H1 (cell line): ENCODE data around the gene PTPRG. TPM values are rescaled to one million over a fixed set of nuclear protein-coding genes. Genes with fewer than 3 reads are reported as not detected.

Source experiments
- RAD21 ChIP-seq, 2 experiments: IDR thresholded peaks in 1 of 2; conservative IDR thresholded peaks in 1 of 2; 2 replicates each; pipeline ENCODE4 v1.6.1; 2011; ENCODE audit warnings: low read depth in 2 of 2, low read length in 2 of 2, improper control_type of control experiment in 1 of 2, inconsistent platforms in 1 of 2, mild to moderate bottlenecking in 1 of 2, moderate library complexity in 1 of 2
- polyA plus RNA-seq, 7 experiments: library from polyadenylated mRNA; depleted of rRNA in 3 of 7; stranded (reverse) in 5 of 7; unstranded in 2 of 7; fragments of >200 nt in 5 of 7; fragments of 200-250 nt in 2 of 7; gene quantifications; 1 replicate in 5 of 7; 2 replicates in 1 of 7; 4 replicates in 1 of 7; pipeline versions ENCODE4 v1.2.1 to v1.2.3, GENCODE V29; 2011 to 2013; ENCODE audit warnings: missing spikeins in 2 of 7, mixed read lengths in 2 of 7
- total RNA-seq: library from RNA; stranded (reverse); fragmentation: NEBNext Ultra II Directional; extraction: Animal tissue kit (Norgen Biotek cat#: 25700); gene quantifications from 2 replicates; pipeline ENCODE4 v1.2.1, GENCODE V29; 2021

The PTPRG gene
- total and polyA plus RNA-seq, 2 of the 8 experiments (the other 6 are each of a cell fraction or from before 2014, with no cell fraction given) = 23.3 to 96.2 TPM

DNA sequence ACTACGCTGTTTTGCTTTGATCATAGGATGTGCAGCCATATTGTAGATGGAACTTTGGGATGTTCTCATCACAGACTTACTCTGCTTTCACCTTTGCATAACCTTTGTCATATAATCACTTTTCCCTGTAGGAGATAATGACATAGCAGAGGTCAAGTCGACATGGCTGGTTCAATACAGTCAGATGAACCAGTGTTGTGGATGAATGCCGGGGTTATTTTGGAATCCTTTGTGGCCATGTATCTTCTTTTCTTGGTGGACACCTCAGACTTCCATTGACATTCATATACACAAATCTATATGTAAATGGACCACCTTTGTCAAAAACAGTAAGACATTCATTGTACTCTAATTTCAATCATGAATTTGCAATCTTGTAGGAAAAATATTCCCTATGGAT is 180.2 kb downstream of the PTPRG start (continued):
- no peak for TF ChIP-seq RAD21 (IDR thresholded peaks at IDR 0.05 in 1 of 2, conservative IDR thresholded peaks at IDR 0.05 in 1 of 2; ENCODE audit: low read depth in 2 of 2, low read length in 2 of 2)
